NCI-H82 treated with DMSO at 0.1 percent for 48 hours (cell line): ENCODE results near the gene FBXO33.

Experiments
- DNase-seq: peaks from one replicate; lab custom pipeline; 2025; ENCODE audit not compliant: unreplicated experiment; lab: John Stamatoyannopoulos, UW

The FBXO33 gene

DNA sequence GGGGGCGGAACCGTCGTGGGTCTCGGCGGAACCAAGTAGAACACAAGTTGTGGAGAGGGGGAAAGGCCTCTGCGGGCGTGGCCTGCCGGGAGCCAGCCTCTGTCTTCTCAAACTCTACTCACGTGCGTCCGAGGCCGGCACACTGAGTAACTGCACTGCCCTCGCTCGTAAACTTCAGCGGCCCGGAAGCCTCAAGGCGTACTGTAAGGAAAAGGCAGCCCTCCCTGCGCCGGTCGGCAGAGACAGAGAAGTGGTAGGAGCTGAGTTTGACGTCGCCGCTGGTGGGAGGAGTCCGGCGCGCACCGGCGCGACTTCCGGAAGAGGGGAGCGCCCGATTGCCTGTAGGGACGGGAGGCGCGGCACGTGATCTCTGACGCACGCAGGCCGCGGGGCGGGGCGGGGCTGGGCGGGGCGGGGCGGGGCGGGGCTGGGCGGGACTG, at the start of gene FBXO33:
TSS of gene FBXO33 (minus strand) at position 255 of the 440 bp plus-strand sequence. CDS start 271 bp downstream, outside the sequence.
- DNase-seq: peak; percentile 76

GRCh38 chr14:39474416-39474911, 42.2 kb upstream of the FBXO33 start:
- no peak for DNase-seq

DNA sequence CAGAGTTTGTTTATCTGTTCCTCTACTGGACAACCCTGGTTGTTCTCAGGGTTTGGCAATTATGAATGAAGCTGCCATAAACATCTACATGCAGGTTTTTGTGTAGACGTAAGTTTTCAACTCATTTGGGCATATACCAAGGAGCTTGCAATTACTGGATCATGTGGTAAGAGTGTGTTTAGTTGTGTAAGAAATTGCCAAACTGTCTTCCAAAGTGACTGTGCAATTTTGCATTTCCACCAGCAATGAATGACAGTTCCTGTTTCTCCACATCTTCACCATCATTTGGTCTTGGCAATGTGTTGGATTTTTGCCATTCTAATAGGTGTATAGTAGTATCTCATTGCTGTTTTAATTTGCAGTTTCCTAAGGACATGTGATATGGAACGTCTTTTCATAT, 39.8 kb upstream of the FBXO33 start:
- DNase-seq: no peak

DNA sequence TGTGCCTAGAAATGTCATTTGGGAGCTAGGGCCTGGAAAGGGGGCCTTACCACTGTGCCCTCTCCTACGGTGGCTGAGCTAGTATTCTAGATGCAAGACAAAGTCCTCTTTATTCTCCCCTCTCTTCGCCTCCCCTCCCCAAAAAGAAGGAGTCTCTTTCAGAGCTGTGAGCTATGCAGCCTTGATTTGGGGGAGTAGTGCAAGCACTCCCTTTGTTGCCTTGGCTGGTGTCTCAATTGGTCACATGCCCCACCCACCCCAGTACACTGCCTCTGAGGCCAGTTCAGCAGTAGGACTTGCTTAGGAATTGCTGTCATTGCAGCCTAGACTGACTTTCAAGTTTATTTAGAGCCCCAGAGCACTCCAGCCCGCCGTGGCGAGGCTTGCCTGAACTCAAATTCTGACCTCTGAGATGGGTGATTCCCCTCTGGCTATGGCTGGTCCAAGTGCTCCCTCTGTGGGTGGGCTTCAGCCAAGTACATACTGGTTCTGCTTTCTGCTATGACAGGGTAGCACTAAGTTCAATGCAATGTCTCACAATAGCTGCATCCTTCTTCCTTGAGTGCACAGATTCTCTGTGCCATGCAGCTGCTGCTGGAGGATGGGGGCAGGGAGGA, 37.0 kb upstream of the FBXO33 start:
- peak; percentile 11 for DNase-seq

GRCh38 chr14:39467889-39468524, 35.8 kb upstream of the FBXO33 start:
- DNase-seq: no peak

DNA sequence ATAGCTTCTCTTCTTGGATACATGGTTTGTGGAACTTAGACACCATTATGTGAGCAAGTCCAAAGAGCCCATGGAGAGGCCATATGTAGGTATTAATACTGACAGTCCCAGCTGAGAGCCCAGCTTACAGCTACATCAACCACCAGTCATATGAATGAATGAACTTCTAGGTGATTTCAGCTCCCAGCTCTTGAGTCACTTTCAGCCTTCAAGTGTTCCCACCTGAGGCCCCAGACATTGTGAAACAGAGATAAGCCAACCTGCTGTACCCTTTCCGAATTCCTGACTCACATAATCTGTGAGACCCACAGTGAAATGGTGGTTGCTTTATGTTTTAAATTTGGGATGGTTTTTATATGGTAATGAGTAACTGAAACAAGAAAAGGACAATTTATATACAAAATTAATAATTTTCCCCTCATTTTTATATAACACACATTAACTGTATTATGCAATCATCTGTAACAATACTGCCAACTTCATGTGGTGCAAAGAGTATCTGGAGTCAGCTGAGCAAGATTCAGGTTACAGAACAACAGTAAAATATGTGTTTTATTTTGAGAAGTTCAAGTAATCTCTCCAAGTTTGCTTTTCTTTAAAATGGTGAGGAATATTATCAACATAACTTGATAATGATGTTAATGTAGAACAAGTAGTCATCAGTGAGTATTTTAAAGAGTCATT, 27.7 kb upstream of the FBXO33 start:
- no peak for DNase-seq

DNA sequence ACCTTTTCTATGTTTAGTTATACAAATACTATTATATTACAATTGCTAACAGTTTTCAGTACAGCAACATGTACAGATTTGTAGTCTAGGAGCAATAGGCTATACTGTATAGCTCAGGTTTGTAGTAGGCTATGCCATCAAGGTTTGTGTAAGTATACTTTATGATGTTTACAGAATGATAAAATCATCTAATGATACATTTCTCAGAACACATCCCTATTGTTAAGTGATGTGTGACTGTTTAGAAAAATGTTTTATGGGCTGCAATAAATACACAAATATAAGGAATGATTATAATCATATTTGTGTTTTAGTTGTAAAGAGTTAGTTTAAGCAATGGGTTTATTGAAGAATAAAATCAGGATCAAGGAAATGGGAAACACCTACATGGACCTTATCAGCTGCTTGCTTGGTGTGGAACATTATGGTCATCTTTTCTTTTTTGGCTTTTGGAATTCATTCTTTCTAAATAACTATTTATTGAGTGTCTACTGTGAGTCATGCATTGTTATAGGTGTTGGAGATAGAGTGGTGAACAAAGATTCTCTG, 24.5 kb upstream of the FBXO33 start:
- DNase-seq: no peak

DNA sequence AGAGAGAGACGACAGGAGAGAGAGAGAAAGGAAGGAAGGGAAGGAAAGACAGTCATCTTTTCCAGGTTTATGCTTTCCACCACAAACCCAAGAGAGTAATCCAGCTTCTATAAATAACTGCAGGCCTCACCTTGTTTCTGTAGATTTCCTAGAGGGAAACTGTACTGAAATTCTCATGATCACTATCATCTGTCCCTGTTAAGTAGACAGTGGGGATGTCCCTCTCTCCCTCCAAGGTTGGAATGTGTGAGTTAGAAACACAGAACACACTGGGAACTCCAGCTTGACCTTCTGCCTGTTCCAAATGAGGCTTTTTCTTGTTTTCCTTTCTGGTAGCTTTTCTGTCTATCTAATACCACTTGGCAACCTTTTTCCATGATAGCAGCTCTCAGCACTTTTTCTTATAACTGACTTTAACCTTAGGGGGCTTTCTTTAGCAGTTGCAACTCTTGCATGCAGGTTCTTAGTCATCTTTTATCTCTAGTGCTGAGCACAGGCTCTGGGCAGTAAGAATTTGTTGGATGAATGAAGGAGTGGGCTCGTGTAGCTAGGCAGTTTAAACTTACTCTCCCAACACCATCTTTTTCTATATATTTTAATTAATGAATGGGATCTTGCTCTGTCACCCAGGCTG, 22.8 kb upstream of the FBXO33 start:
- no peak for DNase-seq

DNA sequence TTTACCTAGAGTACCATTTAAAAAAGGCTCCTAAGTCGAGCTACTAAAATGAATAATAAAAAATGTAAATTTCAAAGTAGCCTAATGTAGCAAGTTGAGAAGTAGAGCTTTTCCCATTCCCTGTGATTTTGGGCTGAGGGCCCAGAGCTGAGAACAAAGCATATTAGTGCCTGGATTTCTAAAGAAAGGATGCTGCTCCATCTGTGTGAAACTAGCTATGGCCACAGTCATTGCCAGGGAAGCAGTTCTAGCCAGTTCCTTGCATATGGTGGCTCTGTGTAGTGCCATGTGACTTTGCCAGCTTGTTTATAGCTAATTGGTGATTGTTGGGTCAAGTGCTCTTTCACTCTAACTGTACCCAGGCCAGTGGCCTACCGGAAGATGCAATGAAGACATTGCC, 20.4 kb upstream of the FBXO33 start:
- no peak for DNase-seq

DNA sequence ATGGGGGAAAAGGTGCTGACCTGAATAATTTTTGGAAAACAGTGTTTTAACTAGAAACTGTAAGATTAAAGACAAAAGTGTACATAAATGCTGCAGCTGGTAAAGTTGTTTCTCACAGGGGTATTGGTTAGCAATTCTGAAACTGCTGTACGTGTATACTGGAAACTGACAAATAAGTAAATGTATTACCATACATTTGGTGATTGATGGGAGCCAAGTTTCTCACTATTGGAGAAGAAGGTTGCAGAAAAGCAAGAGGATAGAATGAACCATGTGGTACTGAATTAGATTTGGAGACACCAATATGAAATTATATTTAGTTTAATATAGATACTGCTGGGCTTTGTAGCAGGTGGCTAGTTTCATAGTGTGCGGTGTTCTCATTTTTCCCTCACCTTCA, 19.6 kb upstream of the FBXO33 start:
- no peak for DNase-seq

DNA sequence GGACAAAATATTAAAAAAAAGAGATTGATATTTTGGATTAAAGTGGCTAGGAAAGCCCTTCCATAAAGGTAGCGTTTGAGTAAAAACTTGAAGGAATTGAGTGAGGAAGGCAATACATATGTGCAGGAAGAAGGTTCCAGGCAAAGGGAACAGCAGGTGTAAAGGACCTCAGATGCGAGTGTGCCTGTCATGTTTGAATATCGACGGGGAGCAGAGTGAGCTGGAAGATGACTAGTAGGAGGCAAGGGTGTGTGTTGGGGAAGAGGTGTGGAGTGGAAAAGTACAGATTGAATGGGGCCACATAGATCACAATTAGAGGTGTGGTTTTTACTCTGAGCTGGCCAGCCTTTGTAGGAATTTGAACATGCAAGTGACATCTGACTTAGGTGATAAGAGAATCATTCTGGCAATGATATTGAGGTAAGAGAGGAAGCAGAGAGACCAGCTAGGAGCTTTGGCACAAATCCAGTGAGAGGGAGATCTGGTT, 15.0 kb upstream of the FBXO33 start:
- DNase-seq: no peak

- DNase-seq: no peak
Observed at GRCh38 chr14:39446131-39446744, 14.0 kb upstream of the FBXO33 start.

GRCh38 chr14:39442293-39442692, 10.1 kb upstream of the FBXO33 start:
- DNase-seq: no peak

DNA sequence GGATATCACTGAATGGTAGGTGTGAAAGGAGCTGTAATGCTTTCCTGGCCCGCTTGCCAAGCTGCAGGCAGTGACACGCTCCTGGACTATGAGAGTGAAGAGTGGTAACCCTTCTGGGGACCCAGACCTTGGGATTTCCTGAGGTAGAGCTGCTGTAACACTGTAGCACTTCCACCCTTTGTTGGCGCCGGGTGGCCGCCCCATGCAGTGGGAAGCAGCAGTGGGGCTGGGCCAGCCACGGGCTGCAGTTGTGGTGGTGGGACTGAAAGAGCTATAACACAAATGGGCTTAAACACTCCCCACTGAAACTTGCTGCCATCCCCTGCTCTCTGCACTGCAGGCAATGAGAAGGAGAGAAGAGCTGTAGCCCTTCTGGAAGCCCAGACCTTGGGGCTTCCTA, 9.6 kb upstream of the FBXO33 start:
- no peak for DNase-seq

DNA sequence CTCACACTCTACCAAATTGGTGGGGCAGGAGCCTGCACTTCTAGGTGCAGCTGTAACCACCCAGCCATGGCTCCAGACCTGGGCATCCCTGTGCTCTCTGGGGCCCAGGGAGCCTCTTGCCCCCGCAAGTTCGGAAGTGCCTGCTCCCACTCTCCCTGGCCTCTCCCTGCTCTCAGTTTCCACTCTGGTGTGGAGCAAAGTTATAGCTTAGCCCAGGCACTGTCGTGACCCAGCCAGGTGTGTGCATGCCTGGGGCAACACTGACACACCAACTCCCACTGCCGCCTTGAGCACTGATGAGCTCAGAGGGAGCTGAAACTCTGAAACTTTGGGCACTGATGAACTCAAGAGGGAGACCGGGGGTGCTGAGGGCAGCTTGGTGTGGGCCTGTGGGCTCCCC, 8.7 kb upstream of the FBXO33 start:
- no peak for DNase-seq

GRCh38 chr14:39435241-39435640, 3.0 kb upstream of the FBXO33 start:
- DNase-seq: no peak

GRCh38 chr14:39434401-39434800, 2.2 kb upstream of the FBXO33 start:
- no peak for DNase-seq

GRCh38 chr14:39433452-39433813, 1.2 kb upstream of the FBXO33 start:
- DNase-seq: no peak

GRCh38 chr14:39432619-39433451, 602 bp upstream of the FBXO33 start:
- peak; percentile 76 for DNase-seq
